Adrenal gland (tissue), 5 donors: ENCODE data around the gene C10orf90.

Experiments used
- POLR2A ChIP-seq, 2 donors: fragments of 450-650 bp; IDR thresholded peaks; one replicate each; pipeline ENCODE4 v1.6.1; 2017; ENCODE audit warnings: antibody characterized with exemption in 2 of 2, mild to moderate bottlenecking in 2 of 2, moderate library complexity in 1 of 2
- TF ChIP-seq, protein P1 (sequence below), 6 experiments: fragments of 450-650 bp in 4 of 6; fragments of 200-600 bp in 2 of 6; sonication (generic) in 1 of 6; IDR thresholded peaks; 1 replicate in 5 of 6; 2 replicates in 1 of 6; pipeline versions ENCODE4 v1.5.1 to v1.8.0; 2016 to 2021; ENCODE audit warnings: antibody characterized with exemption in 6 of 6, mild to moderate bottlenecking in 2 of 6, moderate library complexity in 1 of 6
- donor health status: DM: no; HTN: no; CAD: no.

DNA sequence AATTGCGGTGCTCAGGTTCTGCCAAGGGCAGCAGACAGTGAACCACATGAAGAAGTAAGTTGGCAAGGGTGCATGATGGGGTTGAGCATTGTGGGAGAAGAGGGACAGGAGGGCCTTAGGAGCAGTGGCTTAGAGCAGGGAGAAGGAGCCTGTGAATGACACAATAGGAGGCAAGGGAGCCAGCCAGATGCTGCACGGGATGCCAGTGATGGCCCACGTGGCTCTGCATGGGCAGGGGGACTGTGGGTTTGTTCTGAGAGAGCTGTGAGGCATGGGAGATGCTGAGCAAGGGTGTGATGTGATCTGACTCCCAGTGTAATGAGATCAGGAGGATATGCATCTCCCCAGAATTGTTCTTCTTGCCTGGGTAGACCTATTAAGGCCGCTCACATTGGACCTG, 60.9 kb downstream of the C10orf90 start:
- TF ChIP-seq, protein P1, sequence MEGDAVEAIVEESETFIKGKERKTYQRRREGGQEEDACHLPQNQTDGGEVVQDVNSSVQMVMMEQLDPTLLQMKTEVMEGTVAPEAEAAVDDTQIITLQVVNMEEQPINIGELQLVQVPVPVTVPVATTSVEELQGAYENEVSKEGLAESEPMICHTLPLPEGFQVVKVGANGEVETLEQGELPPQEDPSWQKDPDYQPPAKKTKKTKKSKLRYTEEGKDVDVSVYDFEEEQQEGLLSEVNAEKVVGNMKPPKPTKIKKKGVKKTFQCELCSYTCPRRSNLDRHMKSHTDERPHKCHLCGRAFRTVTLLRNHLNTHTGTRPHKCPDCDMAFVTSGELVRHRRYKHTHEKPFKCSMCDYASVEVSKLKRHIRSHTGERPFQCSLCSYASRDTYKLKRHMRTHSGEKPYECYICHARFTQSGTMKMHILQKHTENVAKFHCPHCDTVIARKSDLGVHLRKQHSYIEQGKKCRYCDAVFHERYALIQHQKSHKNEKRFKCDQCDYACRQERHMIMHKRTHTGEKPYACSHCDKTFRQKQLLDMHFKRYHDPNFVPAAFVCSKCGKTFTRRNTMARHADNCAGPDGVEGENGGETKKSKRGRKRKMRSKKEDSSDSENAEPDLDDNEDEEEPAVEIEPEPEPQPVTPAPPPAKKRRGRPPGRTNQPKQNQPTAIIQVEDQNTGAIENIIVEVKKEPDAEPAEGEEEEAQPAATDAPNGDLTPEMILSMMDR (IDR thresholded peaks at IDR 0.05): no peak
- no peak for TF ChIP-seq POLR2A (IDR thresholded peaks at IDR 0.05)
